ENCODE measurements around the gene TRIM71. TPM values are rescaled to one million over a fixed set of nuclear protein-coding genes. Genes with fewer than 3 reads are reported as not detected.

Gene TRIM71
- total and polyA plus RNA-seq, 8 donors, result under 0.01 to 2.8 (median 0.12) TPM; not detected in 3

DNA sequence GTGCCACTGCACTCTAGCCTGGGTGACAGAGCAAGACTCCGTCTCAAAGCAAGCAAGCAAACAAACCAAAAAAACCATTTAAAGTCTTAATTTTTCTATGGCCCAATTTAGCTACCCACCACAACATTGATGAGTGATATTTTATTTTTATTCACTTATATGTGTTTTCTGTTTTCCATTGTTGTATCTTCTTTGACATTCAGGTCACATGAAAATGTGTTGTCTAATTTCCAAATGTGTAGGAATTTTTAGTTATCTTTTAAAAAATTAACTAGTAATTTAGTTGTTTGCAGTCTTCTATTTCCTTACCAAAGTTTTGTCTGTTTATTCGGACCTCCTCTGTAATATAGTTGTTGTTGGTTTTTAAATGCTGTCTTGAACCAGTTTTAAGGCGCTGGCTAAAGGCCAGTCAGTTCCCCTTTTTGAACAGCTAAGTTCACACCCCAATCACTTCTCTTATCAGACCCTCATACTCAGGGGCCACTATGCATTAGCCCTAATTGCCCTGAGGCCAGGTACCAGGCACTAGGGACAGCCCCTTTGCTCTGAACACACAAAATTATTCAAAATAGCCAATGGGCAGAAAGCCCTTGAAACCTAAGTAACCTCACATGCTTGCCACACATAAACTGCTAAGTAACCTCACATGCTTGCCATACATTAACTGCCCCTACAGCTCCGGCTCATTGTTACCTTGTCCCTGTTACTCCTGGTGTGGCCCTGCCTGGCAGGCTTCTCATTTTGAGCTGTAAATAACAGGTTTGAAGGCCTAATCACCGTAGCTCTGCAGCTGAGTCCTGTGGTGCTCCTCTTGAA is 129.4 kb downstream of the TRIM71 start:
- H3K4me3 ChIP-seq, result no peak overlapping the region
- intact Hi-C loops (cut with DNase I; ENCODE audit: low total_unique reads), result no loop called here
- H3K9me3 ChIP-seq, result no peaks in the 10 kb centered on the region
- no peak for TF ChIP-seq POLR2A (IDR thresholded peaks at IDR 0.05)
- no peak for TF ChIP-seq POLR2AphosphoS5 (IDR thresholded peaks at IDR 0.05)
- TF ChIP-seq EP300 (IDR thresholded peaks at IDR 0.05), result no peak
- TF ChIP-seq, protein P1, sequence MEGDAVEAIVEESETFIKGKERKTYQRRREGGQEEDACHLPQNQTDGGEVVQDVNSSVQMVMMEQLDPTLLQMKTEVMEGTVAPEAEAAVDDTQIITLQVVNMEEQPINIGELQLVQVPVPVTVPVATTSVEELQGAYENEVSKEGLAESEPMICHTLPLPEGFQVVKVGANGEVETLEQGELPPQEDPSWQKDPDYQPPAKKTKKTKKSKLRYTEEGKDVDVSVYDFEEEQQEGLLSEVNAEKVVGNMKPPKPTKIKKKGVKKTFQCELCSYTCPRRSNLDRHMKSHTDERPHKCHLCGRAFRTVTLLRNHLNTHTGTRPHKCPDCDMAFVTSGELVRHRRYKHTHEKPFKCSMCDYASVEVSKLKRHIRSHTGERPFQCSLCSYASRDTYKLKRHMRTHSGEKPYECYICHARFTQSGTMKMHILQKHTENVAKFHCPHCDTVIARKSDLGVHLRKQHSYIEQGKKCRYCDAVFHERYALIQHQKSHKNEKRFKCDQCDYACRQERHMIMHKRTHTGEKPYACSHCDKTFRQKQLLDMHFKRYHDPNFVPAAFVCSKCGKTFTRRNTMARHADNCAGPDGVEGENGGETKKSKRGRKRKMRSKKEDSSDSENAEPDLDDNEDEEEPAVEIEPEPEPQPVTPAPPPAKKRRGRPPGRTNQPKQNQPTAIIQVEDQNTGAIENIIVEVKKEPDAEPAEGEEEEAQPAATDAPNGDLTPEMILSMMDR (IDR thresholded peaks at IDR 0.05), result no peak
- H3K27ac ChIP-seq, result no peak overlapping the region
- peaks cover 0 to 17% (median 0%) of the 10 kb centered on the region in 4 donors for H3K4me1 ChIP-seq
- DNase-seq, result no peak
- 58 to 71% (median 66%) methylated on average over 5 of the region's 5 CpGs for WGBS, 5 donors
- no peaks in the 10 kb centered on the region for H3K36me3 ChIP-seq
- no peaks in the 10 kb centered on the region for H3K27me3 ChIP-seq

Other genes starting within 250 kb of the TRIM71 start
- 10 to 100 TPM in 4 of 5 donors, 1 to 10 TPM in 1; 5.8 to 92.4 (median 26.2) TPM for gene DYNC1LI1, start 247.1 kb upstream of the TRIM71 start, total RNA-seq
- gene DYNC1LI1, start 247.1 kb upstream of the TRIM71 start, polyA plus RNA-seq, result 10 to 100 TPM; 13.6 to 21.7 (median 16.2) TPM
- 100 to 1,000 TPM in 1 of 5 donors, 10 to 100 TPM in 4; 10.7 to 436 (median 22.6) TPM for gene CNOT10, start 132.8 kb upstream of the TRIM71 start, total RNA-seq
- gene CNOT10, start 132.8 kb upstream of the TRIM71 start, polyA plus RNA-seq, result 10 to 100 TPM; 16.7 to 22.3 (median 18.7) TPM
- 1 to 10 TPM in 1 of 5 donors, under 1 TPM in 1, not detected in 3; 0.58 to 1.1 TPM for gene CCR4, start 133.6 kb downstream of the TRIM71 start, total RNA-seq
- gene CCR4, start 133.6 kb downstream of the TRIM71 start, polyA plus RNA-seq, result under 1 TPM in 2 of 3 donors, not detected in 1; 0.15 TPM